Measurements from ENCODE around the gene CRYGN. TPM values are rescaled to one million over a fixed set of nuclear protein-coding genes. Genes with fewer than 3 reads are reported as not detected.
A peak's percentile ranks its signal among the peaks of the same experiment; 100 is the strongest.

CRYGN gene
- total and polyA plus RNA-seq, 9 of the 15 experiments (the other 6 are each of a cell fraction or from before 2014, with no cell fraction given) = not detected

DNA sequence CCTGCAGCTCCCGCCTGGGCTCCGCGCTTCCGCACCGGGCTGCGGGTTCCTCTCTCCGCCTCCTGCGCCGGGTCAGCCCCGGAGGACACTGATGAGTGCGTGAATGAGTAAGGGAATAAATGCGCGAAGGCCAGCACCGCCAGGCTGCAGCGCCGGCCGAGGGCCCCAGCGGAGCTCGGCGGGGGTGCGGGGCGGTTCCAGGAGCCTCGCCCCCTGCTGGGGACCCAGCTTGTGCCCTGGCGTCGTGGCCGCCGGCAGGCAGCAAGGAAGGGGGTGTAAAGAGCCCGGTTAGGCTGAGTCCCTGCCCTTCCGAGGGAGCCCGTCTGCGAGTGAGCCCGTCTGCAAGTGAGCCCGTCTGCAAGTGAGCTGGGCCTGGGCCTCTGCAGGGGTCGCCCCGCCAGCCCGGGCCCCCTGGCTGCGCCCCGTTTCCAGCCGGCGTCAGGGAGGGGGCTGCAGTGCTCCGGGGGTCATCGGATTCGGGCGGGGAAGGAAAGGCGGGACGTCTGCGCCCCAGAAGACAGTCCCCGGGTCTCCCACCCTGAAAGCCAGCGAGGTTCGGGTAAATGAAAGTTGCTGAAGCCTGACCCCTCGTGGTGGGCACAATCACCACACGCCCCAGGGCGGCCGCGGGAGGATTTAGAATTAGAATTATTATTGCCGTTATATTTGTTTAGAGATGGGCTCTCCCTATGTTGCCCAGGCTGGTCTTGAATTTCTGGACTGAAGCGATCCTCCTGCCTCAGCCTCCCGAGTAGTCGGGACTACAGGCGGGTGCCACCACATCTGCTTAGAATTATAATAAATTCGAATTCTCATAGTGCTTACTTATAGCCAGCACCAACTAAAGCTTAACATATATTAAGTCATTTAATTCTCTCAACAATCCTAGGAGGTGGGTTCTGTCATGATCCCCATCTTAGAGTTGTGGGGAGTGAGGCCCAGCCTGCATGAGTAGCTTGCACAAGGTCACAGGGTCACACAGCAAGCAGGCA is 8.6 kb upstream of the CRYGN start (continued):
- no peak for TF ChIP-seq BDP1 (IDR thresholded peaks at IDR 0.05; ENCODE audit: insufficient read depth, insufficient read length)
- TF ChIP-seq, protein P1, sequence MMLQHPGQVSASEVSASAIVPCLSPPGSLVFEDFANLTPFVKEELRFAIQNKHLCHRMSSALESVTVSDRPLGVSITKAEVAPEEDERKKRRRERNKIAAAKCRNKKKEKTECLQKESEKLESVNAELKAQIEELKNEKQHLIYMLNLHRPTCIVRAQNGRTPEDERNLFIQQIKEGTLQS (IDR thresholded peaks at IDR 0.05) = peak; percentile 37; the same call in 1 of the 2 replicates
- TF ChIP-seq, protein P1 (CRISPR knock-in tag; conservative IDR thresholded peaks at IDR 0.05) = 0 out of 2 replicates have a peak, but pooled peaks have one; percentile 58
- TF ChIP-seq SRF (CRISPR knock-in tag; IDR thresholded peaks at IDR 0.05) = peak in 1 of 2 experiments; percentile 58; a peak in 1 of 4 replicates
- TF ChIP-seq NFE2 (IDR thresholded peaks at IDR 0.05; ENCODE audit: low read depth) = no peak
- TF ChIP-seq RBBP5 (IDR thresholded peaks at IDR 0.05; ENCODE audit: borderline replicate concordance, insufficient read depth, low read length, poor library complexity, severe bottlenecking) = no peak
- peak; percentile 34; the same call in 1 of the 2 replicates for TF ChIP-seq ZNF12 (CRISPR knock-in tag; IDR thresholded peaks at IDR 0.05)
- TF ChIP-seq, protein P2, sequence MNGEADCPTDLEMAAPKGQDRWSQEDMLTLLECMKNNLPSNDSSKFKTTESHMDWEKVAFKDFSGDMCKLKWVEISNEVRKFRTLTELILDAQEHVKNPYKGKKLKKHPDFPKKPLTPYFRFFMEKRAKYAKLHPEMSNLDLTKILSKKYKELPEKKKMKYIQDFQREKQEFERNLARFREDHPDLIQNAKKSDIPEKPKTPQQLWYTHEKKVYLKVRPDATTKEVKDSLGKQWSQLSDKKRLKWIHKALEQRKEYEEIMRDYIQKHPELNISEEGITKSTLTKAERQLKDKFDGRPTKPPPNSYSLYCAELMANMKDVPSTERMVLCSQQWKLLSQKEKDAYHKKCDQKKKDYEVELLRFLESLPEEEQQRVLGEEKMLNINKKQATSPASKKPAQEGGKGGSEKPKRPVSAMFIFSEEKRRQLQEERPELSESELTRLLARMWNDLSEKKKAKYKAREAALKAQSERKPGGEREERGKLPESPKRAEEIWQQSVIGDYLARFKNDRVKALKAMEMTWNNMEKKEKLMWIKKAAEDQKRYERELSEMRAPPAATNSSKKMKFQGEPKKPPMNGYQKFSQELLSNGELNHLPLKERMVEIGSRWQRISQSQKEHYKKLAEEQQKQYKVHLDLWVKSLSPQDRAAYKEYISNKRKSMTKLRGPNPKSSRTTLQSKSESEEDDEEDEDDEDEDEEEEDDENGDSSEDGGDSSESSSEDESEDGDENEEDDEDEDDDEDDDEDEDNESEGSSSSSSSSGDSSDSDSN (IDR thresholded peaks at IDR 0.05; ENCODE audit: borderline replicate concordance in 1 of 2, low read depth in 2 of 2, low read length in 2 of 2) = 0 out of 4 replicates have a peak, but pooled peaks of 1 of the 2 experiments have one; percentile 31
- TF ChIP-seq ZNF444 (CRISPR knock-in tag; IDR thresholded peaks at IDR 0.05) = no peak
- TF ChIP-seq HMGN3 (IDR thresholded peaks at IDR 0.05; ENCODE audit: borderline replicate concordance, extremely low read depth, insufficient read length, low read depth, low read length) = no peak
- no peak for TF ChIP-seq KLF13 (tag; IDR thresholded peaks at IDR 0.05; ENCODE audit: borderline replicate concordance, low read depth)
- no peak for TF ChIP-seq TOE1 (IDR thresholded peaks at IDR 0.05; ENCODE audit: borderline replicate concordance)
- no peak for TF ChIP-seq TOE1 (CRISPR knock-in tag; IDR thresholded peaks at IDR 0.05; ENCODE audit: borderline replicate concordance, low read depth)
- no peak for TF ChIP-seq YBX1 (IDR thresholded peaks at IDR 0.05)
- TF ChIP-seq, protein P3, sequence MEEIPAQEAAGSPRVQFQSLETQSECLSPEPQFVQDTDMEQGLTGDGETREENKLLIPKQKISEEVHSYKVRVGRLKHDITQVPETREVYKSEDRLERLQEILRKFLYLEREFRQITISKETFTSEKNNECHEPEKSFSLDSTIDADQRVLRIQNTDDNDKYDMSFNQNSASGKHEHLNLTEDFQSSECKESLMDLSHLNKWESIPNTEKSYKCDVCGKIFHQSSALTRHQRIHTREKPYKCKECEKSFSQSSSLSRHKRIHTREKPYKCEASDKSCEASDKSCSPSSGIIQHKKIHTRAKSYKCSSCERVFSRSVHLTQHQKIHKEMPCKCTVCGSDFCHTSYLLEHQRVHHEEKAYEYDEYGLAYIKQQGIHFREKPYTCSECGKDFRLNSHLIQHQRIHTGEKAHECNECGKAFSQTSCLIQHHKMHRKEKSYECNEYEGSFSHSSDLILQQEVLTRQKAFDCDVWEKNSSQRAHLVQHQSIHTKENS (CRISPR knock-in tag; IDR thresholded peaks at IDR 0.05) = no peak
- TF ChIP-seq, protein P4, sequence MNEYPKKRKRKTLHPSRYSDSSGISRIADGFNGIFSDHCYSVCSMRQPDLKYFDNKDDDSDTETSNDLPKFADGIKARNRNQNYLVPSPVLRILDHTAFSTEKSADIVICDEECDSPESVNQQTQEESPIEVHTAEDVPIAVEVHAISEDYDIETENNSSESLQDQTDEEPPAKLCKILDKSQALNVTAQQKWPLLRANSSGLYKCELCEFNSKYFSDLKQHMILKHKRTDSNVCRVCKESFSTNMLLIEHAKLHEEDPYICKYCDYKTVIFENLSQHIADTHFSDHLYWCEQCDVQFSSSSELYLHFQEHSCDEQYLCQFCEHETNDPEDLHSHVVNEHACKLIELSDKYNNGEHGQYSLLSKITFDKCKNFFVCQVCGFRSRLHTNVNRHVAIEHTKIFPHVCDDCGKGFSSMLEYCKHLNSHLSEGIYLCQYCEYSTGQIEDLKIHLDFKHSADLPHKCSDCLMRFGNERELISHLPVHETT (CRISPR knock-in tag; conservative IDR thresholded peaks at IDR 0.05 in 1 of 2, IDR thresholded peaks at IDR 0.05 in 1 of 2) = no peak
- peak; percentile 11 for TF ChIP-seq U2AF1 (optimal IDR thresholded peaks at IDR 0.05; ENCODE audit: low read depth, low read length)
- no peak for TF ChIP-seq HNRNPUL1 (IDR thresholded peaks at IDR 0.05; ENCODE audit: low read length)
